CD1c-positive myeloid dendritic cell (primary cell): ENCODE data around the gene P3H4.
"Not testable (repeated sequence)": the region's sequence is repeated elsewhere in the genome, so short reads cannot be mapped to it uniquely, and the experiment has no call there.

Source experiments
- DNase-seq: peaks from one replicate; pipeline ENCODE4 v3.0.0-alpha.2; 2016; ENCODE audit errors: extremely low spot score

Gene P3H4

GRCh38 chr17:41793784-41794539, 17.8 kb downstream of the P3H4 start:
- no peak for DNase-seq

- DNase-seq, result no peak
Measured at GRCh38 chr17:41792845-41793783, 18.6 kb downstream of the P3H4 start.

- no peak for DNase-seq
Measured at GRCh38 chr17:41787021-41787418, 24.7 kb downstream of the P3H4 start.

- peak; percentile 98 for DNase-seq
Measured at GRCh38 chr17:41786227-41787020, 25.3 kb downstream of the P3H4 start, which contains the start of gene JUP. Gene JUP, minus strand, starts transcription at chr17:41786711. Its CDS starts 14,857 bp downstream, at chr17:41771854.

- DNase-seq, result no peak
Measured at GRCh38 chr17:41785859-41786226, 25.9 kb downstream of the P3H4 start.

GRCh38 chr17:41785091-41785858, 26.5 kb downstream of the P3H4 start:
- DNase-seq, result no peak

GRCh38 chr17:41784207-41784744, 27.5 kb downstream of the P3H4 start:
- DNase-seq, result peak; percentile 76

- DNase-seq, result no peak
Measured at GRCh38 chr17:41782142-41782541, 29.6 kb downstream of the P3H4 start.

- no peak for DNase-seq
Measured at GRCh38 chr17:41781404-41782110, 30.2 kb downstream of the P3H4 start.

GRCh38 chr17:41779954-41780353, 31.8 kb downstream of the P3H4 start:
- no peak for DNase-seq

GRCh38 chr17:41777574-41778188, 34.1 kb downstream of the P3H4 start:
- DNase-seq, result no peak

GRCh38 chr17:41777157-41777573, 34.6 kb downstream of the P3H4 start:
- no peak for DNase-seq

- not testable (repeated sequence) for DNase-seq
Measured at GRCh38 chr17:41776262-41776900, 35.4 kb downstream of the P3H4 start.

GRCh38 chr17:41775394-41776226, 36.1 kb downstream of the P3H4 start:
- DNase-seq, result no peak

GRCh38 chr17:41773731-41774193, 38.0 kb downstream of the P3H4 start:
- DNase-seq, result no peak

GRCh38 chr17:41773190-41773588, 38.6 kb downstream of the P3H4 start:
- DNase-seq, result no peak

GRCh38 chr17:41772586-41773189, 39.1 kb downstream of the P3H4 start:
- DNase-seq, result no peak

- DNase-seq, result no peak
Measured at GRCh38 chr17:41772218-41772585, 39.5 kb downstream of the P3H4 start.
